OCI-LY1 (cell line): ENCODE measurements around the gene FILIP1L.

Experiments used
- H2AFZ ChIP-seq: fragments of 200-600 bp; sonication (generic), shearing (Covaris generic); 2 replicates; pipeline ENCODE4 v1.6.0; 2014; ENCODE audit warnings: antibody characterized with exemption, mild to moderate bottlenecking, low read length
- H3F3A ChIP-seq: fragments of 200-600 bp; sonication (generic), shearing (Covaris generic); 2 replicates; pipeline ENCODE4 v1.6.0; 2014; ENCODE audit warnings: mild to moderate bottlenecking, antibody characterized with exemption, low read length, moderate library complexity; ENCODE audit not compliant: insufficient read depth
- H3K27ac ChIP-seq: fragments of 200-600 bp; sonication (generic); 2 replicates; pipeline ENCODE4 v1.5.1; 2014; ENCODE audit warnings: low read length, mixed run types, mild to moderate bottlenecking, low read depth; ENCODE audit not compliant: poor library complexity, severe bottlenecking
- H3K27me3 ChIP-seq: fragments of 200-600 bp; sonication (generic); 2 replicates; pipeline ENCODE4 v1.6.0; 2014; ENCODE audit warnings: antibody characterized with exemption, mild to moderate bottlenecking, low read length, moderate library complexity; ENCODE audit not compliant: insufficient read depth
- H3K36me3 ChIP-seq: fragments of 200-600 bp; sonication (generic); 2 replicates; pipeline ENCODE4 v1.6.1; 2014; ENCODE audit warnings: mild to moderate bottlenecking, antibody characterized with exemption, low read length, moderate library complexity, mixed read lengths; ENCODE audit not compliant: insufficient read depth
- H3K4me1 ChIP-seq: fragments of 200-600 bp; sonication (generic); 2 replicates; pipeline ENCODE4 v1.5.1; 2014; ENCODE audit warnings: mild to moderate bottlenecking, low read length, moderate library complexity; ENCODE audit not compliant: insufficient read depth, severe bottlenecking
- H3K4me2 ChIP-seq: fragments of 200-600 bp; sonication (generic), shearing (Covaris generic); 2 replicates; pipeline ENCODE4 v1.6.1; 2014; ENCODE audit warnings: low read length
- H3K4me3 ChIP-seq: fragments of 200-600 bp; sonication (generic); 2 replicates; pipeline ENCODE4 v1.5.1; 2014; ENCODE audit warnings: low read length, low read depth, mild to moderate bottlenecking, mixed read lengths; ENCODE audit not compliant: poor library complexity, severe bottlenecking
- H3K79me2 ChIP-seq: fragments of 200-600 bp; shearing (Covaris generic); 2 replicates; pipeline ENCODE4 v1.6.1; 2016; ENCODE audit warnings: mixed run types, low read length, mixed read lengths; ENCODE audit not compliant: insufficient read depth
- H3K9ac ChIP-seq: fragments of 200-600 bp; sonication (generic), shearing (Covaris generic); 2 replicates; pipeline ENCODE4 v1.6.1; 2014; ENCODE audit warnings: mild to moderate bottlenecking, low read length, mixed read lengths
- H3K9me2 ChIP-seq: fragments of 200-600 bp; sonication (generic), shearing (Covaris generic); 2 replicates; pipeline ENCODE4 v1.6.1; 2014; ENCODE audit warnings: low read depth, mild to moderate bottlenecking, low read length, mixed read lengths
- H3K9me3 ChIP-seq: fragments of 200-600 bp; shearing (Covaris generic); 2 replicates; pipeline ENCODE4 v1.6.1; 2014; ENCODE audit warnings: low read length, mixed read lengths
- H4K20me1 ChIP-seq: fragments of 200-600 bp; sonication (generic), shearing (Covaris generic); 2 replicates; pipeline ENCODE4 v1.6.0; 2016; ENCODE audit warnings: mild to moderate bottlenecking, low read length; ENCODE audit not compliant: insufficient read depth
- EZH2 ChIP-seq: fragments of 200-600 bp; sonication (generic), shearing (Covaris generic); IDR thresholded peaks from 2 replicates; pipeline ENCODE4 v1.8.0; 2017; ENCODE audit warnings: borderline replicate concordance, mixed run types, mild to moderate bottlenecking, antibody characterized with exemption, low read length, moderate library complexity, mixed read lengths
- TF ChIP-seq, protein P1 (sequence below): fragments of 200-600 bp; sonication (generic), shearing (Covaris generic); IDR thresholded peaks from 2 replicates; pipeline ENCODE4 v1.5.1; 2017; ENCODE audit warnings: mild to moderate bottlenecking, antibody characterized with exemption, low read length, moderate library complexity, mixed read lengths

FILIP1L gene

DNA sequence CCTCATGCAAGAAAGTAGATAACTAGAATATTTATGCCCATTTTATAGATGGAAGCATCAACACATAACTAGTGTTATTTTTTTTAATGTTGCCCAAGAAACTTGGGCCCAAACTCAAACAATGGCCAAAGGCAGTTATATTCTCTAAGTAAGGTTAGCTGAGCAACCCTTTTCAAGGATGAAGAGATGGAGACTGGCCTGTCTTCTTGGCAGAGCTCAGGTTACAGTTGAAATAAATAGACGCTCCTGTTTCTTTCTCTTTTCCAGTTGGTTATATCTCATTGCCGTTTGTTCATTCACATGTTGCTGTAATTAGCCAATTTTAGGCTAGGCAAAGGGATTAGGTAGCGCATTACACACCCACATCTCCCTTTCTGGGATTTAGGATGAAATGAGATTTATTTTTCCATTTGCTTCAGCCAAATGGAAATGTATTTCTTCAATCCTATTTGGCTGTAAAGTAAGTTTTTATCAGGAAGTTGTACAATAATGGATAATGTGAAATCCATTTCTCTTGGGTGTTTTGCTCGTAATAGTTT, 203.5 kb downstream of the FILIP1L start:
- Histone ChIP-seq H3K4me1 (no peaks in the 10 kb centered on the region), H3K27ac (no peak overlapping the region), H3K27me3 (no peaks in the 10 kb centered on the region), H3K36me3 (no peaks in the 10 kb centered on the region), H3K9ac (no peak overlapping the region), H3K79me2 (no peaks in the 10 kb centered on the region), H3K9me3 (no peaks in the 10 kb centered on the region), H3K4me3 (no peak overlapping the region), H3F3A (no peaks in the 10 kb centered on the region), H2AFZ (no peak overlapping the region), H4K20me1 (no peaks in the 10 kb centered on the region), H3K9me2 (no peaks in the 10 kb centered on the region), H3K4me2 (no peak overlapping the region)
- TF ChIP-seq, protein P1, sequence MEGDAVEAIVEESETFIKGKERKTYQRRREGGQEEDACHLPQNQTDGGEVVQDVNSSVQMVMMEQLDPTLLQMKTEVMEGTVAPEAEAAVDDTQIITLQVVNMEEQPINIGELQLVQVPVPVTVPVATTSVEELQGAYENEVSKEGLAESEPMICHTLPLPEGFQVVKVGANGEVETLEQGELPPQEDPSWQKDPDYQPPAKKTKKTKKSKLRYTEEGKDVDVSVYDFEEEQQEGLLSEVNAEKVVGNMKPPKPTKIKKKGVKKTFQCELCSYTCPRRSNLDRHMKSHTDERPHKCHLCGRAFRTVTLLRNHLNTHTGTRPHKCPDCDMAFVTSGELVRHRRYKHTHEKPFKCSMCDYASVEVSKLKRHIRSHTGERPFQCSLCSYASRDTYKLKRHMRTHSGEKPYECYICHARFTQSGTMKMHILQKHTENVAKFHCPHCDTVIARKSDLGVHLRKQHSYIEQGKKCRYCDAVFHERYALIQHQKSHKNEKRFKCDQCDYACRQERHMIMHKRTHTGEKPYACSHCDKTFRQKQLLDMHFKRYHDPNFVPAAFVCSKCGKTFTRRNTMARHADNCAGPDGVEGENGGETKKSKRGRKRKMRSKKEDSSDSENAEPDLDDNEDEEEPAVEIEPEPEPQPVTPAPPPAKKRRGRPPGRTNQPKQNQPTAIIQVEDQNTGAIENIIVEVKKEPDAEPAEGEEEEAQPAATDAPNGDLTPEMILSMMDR, result no peak
- no peak for TF ChIP-seq EZH2

DNA sequence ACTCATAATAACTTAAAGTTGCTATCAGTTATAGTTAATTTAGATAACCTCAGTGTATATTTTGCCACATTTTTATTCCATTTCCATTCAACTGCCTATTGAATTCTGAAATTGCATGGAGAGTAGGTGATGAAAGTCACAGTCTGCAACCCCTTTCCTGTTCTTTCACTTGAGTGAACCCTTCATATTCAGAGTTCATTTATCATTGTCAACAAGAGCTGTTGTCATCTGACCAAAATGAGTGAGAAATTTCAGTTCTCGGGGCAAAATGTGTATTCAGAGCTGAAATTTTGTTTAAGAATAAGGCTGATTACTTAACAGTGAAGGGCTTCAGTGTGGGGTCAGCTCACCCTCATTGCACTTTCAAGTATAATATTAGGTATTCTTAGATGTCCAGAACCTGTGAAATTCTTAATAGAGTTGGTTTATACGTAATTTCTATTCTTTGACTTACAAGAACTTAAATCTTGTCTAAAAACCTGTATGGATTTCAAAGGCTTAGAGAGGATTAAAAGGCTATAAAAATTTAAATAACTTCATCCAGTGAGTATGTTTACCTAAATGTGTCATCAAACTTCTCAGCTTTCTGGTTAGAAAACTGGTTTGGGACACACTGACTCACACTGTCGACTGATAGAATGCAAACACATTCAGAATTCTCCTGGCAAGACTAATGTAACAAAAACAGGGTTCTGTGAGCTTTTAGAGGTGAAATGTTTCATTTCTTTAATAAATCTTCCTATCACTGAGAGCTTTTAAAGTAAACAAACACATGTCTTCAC, 204.4 kb downstream of the FILIP1L start:
- Histone ChIP-seq H3K79me2 (no peaks in the 10 kb centered on the region), H3K9ac (no peak overlapping the region), H3K36me3 (no peaks in the 10 kb centered on the region), H3K27me3 (no peaks in the 10 kb centered on the region), H3K4me1 (no peaks in the 10 kb centered on the region), H3K9me2 (no peaks in the 10 kb centered on the region), H3F3A (no peaks in the 10 kb centered on the region), H3K9me3 (no peaks in the 10 kb centered on the region), H2AFZ (no peak overlapping the region), H4K20me1 (no peaks in the 10 kb centered on the region), H3K4me3 (no peak overlapping the region), H3K27ac (no peak overlapping the region), H3K4me2 (no peak overlapping the region)
- TF ChIP-seq EZH2, result no peak
- TF ChIP-seq, protein P1, result no peak

DNA sequence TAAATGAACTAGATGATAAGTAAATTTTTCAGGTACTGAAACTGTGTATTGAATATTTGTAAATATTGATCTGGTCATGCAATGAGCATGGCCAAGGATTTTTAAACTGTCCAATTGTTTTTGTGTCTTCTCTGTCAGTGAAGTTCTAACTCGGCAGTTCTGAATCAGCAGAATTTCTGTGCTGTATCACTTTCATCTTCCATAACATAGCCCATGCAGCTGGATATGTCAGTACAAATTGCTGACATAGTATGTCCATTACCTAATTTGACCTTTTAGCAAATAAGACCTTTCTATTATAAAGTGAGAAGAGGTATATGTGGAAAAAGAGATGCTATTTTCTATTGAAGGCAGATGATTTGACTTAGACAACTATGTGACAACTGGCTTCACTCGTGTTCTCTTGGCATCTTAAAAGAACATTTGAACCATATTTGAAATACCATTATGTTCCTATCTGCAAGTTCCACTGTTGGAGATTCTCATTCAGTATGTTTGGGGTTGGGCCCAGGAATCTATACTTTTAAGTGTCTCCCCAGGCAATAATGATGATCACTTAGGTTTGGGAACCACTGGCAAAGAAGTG, 206.2 kb downstream of the FILIP1L start:
- no peaks in the 10 kb centered on the region for H3K27me3 ChIP-seq
- no peak overlapping the region for H3K9ac ChIP-seq
- no peak overlapping the region for H3K4me2 ChIP-seq
- H3F3A ChIP-seq, result no peaks in the 10 kb centered on the region
- no peaks in the 10 kb centered on the region for H3K4me1 ChIP-seq
- no peaks in the 10 kb centered on the region for H3K9me2 ChIP-seq
- H3K79me2 ChIP-seq, result no peaks in the 10 kb centered on the region
- no peaks in the 10 kb centered on the region for H3K36me3 ChIP-seq
- no peak overlapping the region for H2AFZ ChIP-seq
- H3K27ac ChIP-seq, result no peak overlapping the region
- TF ChIP-seq, protein P1, result no peak
- TF ChIP-seq EZH2, result no peak
- H3K9me3 ChIP-seq, result no peaks in the 10 kb centered on the region
- H4K20me1 ChIP-seq, result no peaks in the 10 kb centered on the region
- H3K4me3 ChIP-seq, result no peak overlapping the region
